Measurements from ENCODE around the gene FAM47C.
"Not testable (repeated sequence)": the region's sequence is repeated elsewhere in the genome, so short reads cannot be mapped to it uniquely, and the experiment has no call there.

The FAM47C gene

DNA sequence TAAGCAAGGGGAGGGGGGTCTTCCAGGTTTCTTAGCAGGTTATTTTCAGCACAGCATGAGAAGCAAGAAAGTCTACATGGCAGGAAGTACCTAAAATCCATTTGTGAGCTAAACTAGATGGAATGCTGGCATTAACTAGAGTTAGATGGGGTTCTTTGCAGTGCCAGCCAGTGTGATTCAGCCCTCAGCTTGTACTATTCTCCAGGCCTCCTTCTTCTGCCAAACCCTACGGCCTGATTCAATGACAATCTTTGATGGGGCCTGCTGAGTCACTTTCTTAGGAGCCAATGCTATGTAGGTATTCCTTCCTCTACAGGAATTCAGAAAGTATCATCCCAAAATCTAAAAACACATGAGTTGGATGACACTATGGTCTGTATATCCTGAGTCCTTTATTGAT lies 26.1 kb downstream of the FAM47C start:
- not testable (repeated sequence) for H3K27me3 ChIP-seq (ENCODE audit: control insufficient read depth, insufficient read depth, low read length); H3K27ac ChIP-seq (ENCODE audit: low read depth, low read length); H3K36me3 ChIP-seq (ENCODE audit: control insufficient read depth, insufficient read depth, low read length); H3K4me3 ChIP-seq (ENCODE audit: low read length); H3K4me1 ChIP-seq (ENCODE audit: control insufficient read depth, insufficient read depth, low read length); H3K9ac ChIP-seq (ENCODE audit: low read length)

DNA sequence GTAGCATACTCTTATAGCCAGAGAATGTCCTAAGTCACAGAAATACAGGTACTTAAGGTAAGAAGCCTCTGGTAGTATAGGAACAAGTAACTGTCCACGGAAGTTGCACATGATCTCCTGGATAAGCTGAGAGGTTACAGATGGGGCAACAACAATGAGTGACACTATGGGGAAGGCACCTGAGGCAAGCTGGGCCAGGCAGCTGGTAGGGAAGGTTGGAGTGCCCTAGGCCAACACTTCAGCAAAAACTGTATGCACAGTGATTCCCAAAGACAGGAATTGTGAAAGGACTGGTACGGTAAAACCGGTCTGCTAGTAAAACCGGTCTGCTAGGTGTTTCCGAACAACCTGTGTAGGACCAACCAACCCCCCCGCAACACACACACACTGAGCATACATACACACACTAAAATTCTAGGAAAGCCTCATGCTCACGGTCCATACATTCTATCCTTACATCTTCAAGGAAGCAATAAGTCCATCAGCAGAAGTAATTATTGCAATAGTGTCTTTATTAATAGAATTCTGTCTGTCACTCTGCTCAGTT lies 28.6 kb downstream of the FAM47C start:
- not testable (repeated sequence) for H3K4me3 ChIP-seq (ENCODE audit: low read length); H3K9ac ChIP-seq (ENCODE audit: low read length); H3K27me3 ChIP-seq (ENCODE audit: control insufficient read depth, insufficient read depth, low read length); H3K4me1 ChIP-seq (ENCODE audit: control insufficient read depth, insufficient read depth, low read length); H3K36me3 ChIP-seq (ENCODE audit: control insufficient read depth, insufficient read depth, low read length); H3K27ac ChIP-seq (ENCODE audit: low read depth, low read length)

DNA sequence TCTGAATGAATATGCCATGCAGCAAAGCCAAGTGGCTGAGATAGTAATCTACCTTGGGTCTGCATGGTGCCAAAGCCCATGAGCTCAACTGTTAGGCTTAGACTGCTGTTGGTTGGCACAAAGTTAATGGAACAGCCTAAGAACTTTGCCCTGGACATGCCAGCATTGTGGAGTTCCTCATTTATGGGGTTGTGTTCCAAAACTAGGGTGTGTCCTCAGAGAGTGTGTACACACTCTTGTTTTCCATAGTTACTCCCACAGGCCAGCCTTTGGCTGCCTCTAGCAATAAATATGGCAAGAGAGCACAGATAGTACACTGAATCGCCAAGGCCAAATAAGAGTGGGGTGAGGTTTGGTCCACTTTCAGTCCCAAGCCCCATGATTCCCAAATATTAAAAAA lies 30.6 kb downstream of the FAM47C start:
- not testable (repeated sequence) for H3K27ac ChIP-seq (ENCODE audit: low read depth, low read length); H3K4me3 ChIP-seq (ENCODE audit: low read length); H3K9ac ChIP-seq (ENCODE audit: low read length); H3K4me1 ChIP-seq (ENCODE audit: control insufficient read depth, insufficient read depth, low read length); H3K36me3 ChIP-seq (ENCODE audit: control insufficient read depth, insufficient read depth, low read length); H3K27me3 ChIP-seq (ENCODE audit: control insufficient read depth, insufficient read depth, low read length)

DNA sequence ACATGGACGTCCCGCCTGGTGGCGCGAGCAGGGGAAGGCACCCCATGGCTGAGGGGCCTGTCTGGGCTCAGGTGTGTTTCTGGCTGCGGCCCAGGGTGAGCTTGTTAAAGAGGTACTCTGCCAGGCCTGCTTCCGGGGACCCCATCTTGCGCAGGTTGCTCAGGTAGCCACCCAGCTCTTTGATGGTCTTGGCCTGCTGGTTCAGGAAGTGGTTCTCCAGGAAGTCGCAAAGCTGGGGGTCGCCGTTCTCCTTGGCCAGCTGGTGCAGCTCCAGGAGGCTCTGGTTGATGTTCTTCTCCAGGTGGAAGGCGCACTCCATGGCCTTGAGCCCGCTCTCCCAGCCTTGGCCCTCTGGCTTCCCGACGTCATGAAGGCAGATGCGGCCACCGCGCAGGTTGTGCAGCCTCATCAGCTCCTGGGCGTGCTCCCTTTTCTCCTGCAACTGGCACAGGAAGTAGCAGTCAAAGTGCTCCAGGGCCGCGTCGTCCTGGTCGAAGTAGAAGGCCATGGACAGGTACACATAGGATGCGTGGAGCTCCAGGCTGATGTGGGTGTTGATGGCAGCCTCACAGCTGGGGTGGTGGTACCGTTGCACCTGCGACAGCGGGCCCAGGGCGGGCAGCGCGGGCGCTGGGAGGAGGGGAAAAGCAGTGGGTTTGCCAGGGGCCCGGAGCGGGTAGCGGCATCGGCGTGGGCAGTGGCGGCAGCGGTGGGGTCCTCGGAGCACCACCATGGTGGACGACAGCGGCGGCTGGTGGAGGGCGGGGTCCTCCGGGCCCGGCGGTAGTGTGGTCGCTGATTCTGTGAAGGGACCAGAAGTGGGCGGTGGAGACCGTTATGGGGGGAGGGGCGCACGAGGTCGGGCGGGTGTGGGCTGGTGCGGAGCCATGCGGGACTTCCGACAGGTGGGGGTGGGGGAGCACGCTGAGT lies 35.1 kb downstream of the FAM47C start:
- H3K9ac ChIP-seq (ENCODE audit: low read length); H3K4me1 ChIP-seq (ENCODE audit: control insufficient read depth, insufficient read depth, low read length); H3K36me3 ChIP-seq (ENCODE audit: control insufficient read depth, insufficient read depth, low read length); H3K4me3 ChIP-seq (ENCODE audit: low read length); H3K27me3 ChIP-seq (ENCODE audit: control insufficient read depth, insufficient read depth, low read length); H3K27ac ChIP-seq (ENCODE audit: low read depth, low read length): not testable (repeated sequence)

DNA sequence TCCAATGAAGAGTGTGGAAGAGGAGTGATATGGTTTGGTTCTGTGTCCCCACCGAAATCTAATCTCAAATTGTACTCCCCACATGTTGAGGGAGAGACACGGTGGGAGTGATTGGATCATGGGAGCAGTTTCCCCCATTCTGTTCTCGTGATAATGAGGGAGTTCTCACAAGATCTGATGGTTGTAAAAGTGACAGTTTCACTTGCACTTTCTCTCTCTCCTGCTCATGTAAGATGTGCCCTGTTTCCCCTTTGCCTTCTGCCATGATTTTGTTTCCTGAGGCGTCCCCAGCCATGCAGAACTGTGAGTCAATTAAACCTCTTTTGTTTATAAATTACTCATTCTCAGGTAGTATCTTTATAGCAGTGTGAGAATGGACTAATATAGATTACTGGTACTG lies 39.6 kb downstream of the FAM47C start:
- no peak overlapping the region for H3K4me3 ChIP-seq (ENCODE audit: low read length)
- no peak overlapping the region for H3K9ac ChIP-seq (ENCODE audit: low read length)
- no peaks in the 10 kb centered on the region for H3K36me3 ChIP-seq (ENCODE audit: control insufficient read depth, insufficient read depth, low read length)
- H3K4me1 ChIP-seq (ENCODE audit: control insufficient read depth, insufficient read depth, low read length), result no peaks in the 10 kb centered on the region
- H3K27ac ChIP-seq (ENCODE audit: low read depth, low read length), result no peak overlapping the region
- no peaks in the 10 kb centered on the region for H3K27me3 ChIP-seq (ENCODE audit: control insufficient read depth, insufficient read depth, low read length)

DNA sequence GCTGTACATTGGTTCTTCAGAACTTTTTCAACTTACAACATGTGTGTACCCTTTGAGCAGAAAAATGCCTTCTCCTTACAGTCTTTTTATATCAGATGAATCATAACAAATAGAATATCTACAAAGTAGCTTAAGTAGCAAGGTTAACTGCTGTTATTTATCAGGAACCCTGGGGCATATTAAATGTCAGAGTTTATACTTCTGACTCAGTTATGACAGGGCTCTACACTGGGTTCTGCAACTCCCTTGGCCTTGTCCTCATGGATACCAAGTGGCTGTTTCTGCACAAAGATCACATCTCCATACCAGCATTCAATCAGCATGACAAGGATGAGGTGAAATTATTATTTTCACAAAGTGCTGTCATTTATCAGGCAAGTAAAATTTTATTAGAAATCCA lies 49.4 kb downstream of the FAM47C start:
- H3K27me3 ChIP-seq (ENCODE audit: control insufficient read depth, insufficient read depth, low read length); H3K4me3 ChIP-seq (ENCODE audit: low read length); H3K36me3 ChIP-seq (ENCODE audit: control insufficient read depth, insufficient read depth, low read length); H3K9ac ChIP-seq (ENCODE audit: low read length); H3K4me1 ChIP-seq (ENCODE audit: control insufficient read depth, insufficient read depth, low read length); H3K27ac ChIP-seq (ENCODE audit: low read depth, low read length): not testable (repeated sequence)

DNA sequence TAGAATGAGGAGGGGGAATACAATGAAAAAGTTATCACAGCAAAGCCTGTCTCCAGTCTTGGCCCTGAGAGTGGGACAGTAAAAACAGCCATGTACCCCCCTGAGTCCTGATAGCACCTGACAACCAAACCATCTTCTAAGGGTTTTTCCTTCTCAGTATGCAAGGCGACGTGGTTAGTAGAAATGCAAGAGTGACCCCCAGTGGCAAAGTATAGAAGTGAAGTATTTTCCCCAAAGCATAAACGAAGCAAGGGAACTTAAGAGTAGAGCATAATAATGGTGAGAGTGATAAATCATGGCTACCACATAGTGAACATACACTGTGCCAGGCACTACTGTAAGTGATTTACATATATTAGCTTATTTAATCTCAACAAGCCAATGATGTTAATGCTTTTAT lies 52.8 kb downstream of the FAM47C start:
- no peaks in the 10 kb centered on the region for H3K27me3 ChIP-seq (ENCODE audit: control insufficient read depth, insufficient read depth, low read length)
- no peak overlapping the region for H3K9ac ChIP-seq (ENCODE audit: low read length)

More for the DNA sequence above, 52.8 kb downstream of the FAM47C start:
- Histone ChIP-seq H3K27ac (ENCODE audit: low read depth, low read length) (no peak overlapping the region), H3K36me3 (ENCODE audit: control insufficient read depth, insufficient read depth, low read length) (no peaks in the 10 kb centered on the region), H3K4me1 (ENCODE audit: control insufficient read depth, insufficient read depth, low read length) (no peaks in the 10 kb centered on the region), H3K4me3 (ENCODE audit: low read length) (no peak overlapping the region)
